IPS-18c (cell line): ENCODE data around the gene KIF3A.
"Not testable (repeated sequence)": the region's sequence is repeated elsewhere in the genome, so short reads cannot be mapped to it uniquely, and the experiment has no call there.

ENCODE experiments used
- H3K4me3 ChIP-seq: 2 replicates; pipeline ENCODE4 v1.7.0; 2013; ENCODE audit warnings: low read depth, mild to moderate bottlenecking, low read length, moderate library complexity; ENCODE audit not compliant: insufficient read depth
- H3K9me3 ChIP-seq: one replicate; pipeline ENCODE4 v1.6.1; 2013; ENCODE audit warnings: mild to moderate bottlenecking, low read length, moderate library complexity; ENCODE audit not compliant: control insufficient read depth, insufficient read depth

KIF3A gene

DNA sequence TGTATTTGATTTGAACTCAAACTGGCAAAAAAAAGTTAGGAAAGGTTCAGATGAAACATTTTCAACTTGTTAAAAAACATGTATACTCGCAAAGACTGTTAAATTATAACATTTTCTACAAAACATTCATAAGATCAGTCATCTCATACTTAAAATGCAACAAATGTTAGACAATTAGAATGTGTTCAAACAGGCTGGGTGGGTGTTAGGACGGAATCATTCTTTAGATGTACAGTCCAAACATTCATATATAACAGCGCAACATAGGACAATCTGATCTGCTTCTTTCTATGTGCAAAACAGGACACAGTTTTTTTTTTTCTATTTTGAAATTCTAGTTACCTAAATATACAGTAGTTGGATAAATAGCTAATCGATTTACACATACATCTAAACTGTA is 41.4 kb downstream of the KIF3A start:
- Histone ChIP-seq H3K9me3 (no peaks in the 10 kb centered on the region), H3K4me3 (no peak overlapping the region)

DNA sequence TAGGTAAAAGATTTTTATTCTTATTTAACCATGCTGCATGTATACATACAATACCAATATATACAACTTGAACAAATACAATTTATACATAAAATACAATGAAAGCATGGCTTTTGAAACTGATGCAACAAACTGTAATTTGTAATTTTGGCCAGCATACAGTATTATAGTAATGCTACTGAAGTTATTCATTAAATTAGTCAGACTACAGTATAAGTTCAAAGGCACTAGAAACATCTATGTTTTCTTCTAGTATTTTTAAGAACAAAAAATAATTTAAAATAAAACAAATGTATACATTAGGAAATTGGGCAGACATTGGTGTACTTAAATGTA is 44.7 kb downstream of the KIF3A start:
- Histone ChIP-seq H3K4me3 (no peak overlapping the region), H3K9me3 (no peaks in the 10 kb centered on the region)

DNA sequence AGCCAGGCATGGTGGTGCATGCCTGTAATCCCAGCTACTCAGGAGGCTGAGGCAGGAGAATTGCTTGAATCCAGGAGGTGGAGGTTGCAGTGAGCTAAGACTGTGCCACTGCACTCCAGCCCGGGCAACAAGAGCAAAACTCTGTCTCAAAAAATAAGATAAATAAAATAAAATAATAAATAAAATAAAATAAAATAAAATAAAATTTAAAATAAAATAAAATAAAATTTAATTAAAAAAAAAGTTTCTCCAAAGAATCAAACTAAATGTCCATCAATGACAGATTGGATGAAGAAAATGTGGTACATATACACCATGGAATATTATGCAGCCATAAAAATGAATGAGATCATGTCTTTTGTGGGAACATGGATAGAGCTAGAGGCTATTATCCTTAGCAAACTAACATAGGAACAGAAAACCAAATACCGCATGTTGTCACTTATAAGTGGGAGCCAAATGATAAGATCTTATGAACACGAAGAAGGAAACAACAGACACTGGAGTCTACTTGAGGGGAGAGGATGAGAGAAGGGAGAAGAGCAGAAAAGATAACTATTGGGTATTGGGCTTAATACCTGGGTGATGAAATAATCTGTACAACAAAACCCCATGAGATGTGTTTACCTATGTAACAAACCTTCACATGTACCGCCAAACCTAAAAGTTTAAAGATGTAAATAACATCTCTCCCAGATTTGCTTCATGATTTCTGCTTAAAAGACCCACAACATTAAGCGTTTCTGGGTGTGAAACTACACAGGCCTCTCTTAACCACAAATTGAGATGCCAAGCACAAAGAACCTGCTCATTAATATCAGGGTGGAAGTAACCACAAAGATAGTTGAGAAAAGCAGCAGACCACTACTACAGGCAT is 45.4 kb downstream of the KIF3A start:
- H3K9me3 ChIP-seq: not testable (repeated sequence)

DNA sequence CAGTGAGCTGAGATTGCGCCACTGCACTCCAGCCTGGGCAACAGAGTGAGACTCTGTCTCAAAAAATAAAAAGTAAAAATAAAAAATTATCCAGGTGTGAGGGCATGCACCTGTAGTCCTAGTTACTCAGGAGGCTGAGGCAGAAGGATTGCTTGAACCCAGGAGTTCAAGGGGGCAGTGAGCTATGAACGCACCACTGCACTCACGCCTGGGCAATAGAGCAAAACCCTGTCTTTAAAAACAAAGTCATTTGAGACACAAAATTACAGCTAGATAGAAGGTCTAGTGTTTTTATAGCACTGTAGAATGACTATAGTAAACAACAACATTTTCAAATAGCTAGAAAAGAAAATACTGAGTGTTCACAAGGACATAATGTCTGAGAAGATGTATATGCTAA is 47.2 kb downstream of the KIF3A start:
- Histone ChIP-seq H3K4me3 (no peak overlapping the region), H3K9me3 (no peaks in the 10 kb centered on the region)

More for the DNA sequence above, 45.4 kb downstream of the KIF3A start:
- H3K4me3 ChIP-seq: not testable (repeated sequence)

DNA sequence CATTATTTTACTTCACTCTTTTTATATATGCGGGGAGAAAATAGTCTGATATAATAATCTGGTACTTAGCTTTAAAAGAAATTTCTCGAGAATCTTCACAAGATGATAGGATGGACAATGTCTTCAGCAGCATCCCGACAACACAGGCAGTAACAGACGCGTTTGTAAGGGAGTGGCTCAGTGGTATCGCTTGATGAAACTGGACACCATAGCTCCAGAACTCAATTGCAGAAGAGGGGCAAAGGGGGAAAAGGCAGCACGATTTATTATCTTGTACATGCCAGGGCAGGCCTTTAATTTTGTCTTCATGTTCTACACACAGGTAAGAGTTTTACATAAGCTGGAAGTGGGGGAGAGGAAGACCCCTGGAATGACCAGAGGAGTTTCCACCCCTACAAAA is 47.8 kb downstream of the KIF3A start:
- no peaks in the 10 kb centered on the region for H3K9me3 ChIP-seq
- no peak overlapping the region for H3K4me3 ChIP-seq

DNA sequence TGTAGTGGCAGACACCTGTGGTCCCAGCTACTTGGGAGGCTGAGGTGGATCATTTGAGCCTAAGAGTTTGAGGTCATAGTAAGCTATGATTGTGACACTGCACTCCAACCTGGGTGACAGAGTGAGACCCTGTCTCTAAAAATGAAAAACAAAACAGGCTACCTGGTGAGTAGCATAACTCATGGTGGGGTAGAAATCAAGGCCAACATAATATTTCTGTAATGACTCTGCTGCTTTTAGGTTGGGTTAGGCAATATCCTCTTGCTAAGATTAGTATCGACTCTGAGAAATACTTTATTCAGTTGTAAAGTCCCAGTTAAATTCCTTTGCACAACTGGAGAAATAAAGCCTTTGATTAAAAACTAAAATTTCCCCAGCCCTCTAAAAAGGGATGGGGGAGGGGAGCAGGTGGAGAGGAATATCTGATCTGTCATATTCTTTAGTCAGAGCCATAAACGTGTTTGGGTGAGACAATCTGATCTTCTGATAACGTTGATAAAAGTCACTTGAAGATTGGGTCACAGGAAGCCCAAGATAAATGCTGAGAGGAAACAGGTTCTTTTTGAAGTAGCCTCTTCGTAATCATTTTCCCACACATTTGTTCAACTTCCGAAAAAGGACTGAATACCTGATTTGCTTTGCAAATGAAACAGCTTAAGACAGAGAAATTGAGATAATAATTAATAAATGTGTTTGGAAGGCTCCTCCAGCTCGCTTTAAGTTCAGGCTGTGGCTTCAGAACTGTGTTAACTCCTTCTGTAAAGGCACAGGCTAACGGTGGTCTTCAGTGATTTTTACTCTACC is 48.6 kb downstream of the KIF3A start:
- H3K9me3 ChIP-seq: no peaks in the 10 kb centered on the region
- no peak overlapping the region for H3K4me3 ChIP-seq

DNA sequence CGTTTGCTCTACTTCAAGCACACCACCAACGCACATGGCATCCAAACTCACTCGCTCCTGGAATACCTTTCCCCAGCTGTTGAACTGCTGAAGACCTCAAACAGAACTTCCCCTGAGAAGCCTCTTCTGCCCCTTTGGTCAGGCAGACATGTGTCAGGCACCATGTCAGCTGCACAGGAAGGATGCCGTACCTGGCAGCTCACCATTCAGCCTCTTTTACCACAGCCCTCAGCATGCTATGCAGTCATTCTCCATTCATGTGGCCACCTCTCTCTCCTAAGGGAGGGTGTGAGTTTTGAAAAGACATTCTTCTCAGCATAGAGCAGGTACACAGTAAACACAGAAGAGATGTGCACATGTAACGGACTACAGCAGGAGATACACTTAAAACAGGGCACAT is 49.4 kb downstream of the KIF3A start:
- H3K4me3 ChIP-seq: no peak overlapping the region
- H3K9me3 ChIP-seq: no peaks in the 10 kb centered on the region

DNA sequence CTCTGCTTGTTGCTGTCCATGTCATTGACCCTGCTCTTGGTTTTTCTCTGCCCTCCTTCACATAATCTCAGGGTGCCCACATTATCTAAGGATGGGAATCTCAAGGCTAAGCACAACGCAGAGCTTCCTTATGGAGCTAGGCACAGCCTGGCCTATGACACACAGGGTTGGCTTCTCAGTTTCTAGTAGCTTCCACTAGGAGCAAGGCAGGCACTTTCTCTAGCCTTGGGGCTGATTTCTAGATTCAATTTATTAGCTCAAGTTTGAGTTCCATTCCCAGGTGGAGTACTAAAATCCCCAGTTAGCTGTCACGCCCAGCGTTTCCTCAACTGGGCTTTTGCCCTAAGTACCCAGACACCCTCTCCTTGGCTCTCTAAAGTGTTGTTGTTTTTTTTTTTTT is 51.2 kb downstream of the KIF3A start:
- Histone ChIP-seq H3K9me3 (no peaks in the 10 kb centered on the region), H3K4me3 (no peak overlapping the region)

DNA sequence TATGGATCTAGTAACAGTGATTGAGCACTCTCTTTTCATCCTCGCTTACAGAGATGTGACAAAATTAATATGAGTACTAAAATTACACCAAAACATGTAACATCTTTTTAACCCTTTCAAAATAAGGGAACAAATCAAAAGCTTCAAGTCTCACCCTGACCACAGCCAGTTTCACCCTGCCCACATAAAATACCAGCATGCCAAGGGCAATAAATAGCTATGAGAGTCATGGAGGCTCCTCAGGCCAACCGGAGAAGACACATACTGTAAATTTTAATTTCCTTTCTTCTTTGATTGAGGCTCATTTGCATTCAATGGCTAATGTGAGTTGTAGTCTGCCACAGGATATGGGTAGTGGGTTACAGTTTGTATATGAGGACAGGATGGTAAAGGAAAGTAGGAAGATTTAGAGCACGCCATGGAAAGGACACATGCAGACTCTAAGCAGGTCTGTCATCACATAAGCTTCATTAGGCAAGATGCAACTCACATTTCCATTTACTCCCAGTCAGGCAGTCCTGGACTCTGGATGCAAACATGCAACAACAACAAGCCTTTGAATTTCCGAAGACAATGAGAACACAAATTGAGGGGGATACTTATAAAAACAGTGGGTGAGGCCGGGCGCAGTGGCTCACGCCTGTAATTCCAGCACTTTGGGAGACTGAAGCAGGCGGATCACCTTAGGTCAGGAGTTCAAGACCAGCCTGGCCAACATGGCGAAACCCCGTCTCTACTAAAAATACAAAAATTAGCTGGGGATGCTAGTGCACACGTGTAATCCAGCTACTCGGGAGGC is 52.2 kb downstream of the KIF3A start:
- no peak overlapping the region for H3K4me3 ChIP-seq
- H3K9me3 ChIP-seq: no peaks in the 10 kb centered on the region

DNA sequence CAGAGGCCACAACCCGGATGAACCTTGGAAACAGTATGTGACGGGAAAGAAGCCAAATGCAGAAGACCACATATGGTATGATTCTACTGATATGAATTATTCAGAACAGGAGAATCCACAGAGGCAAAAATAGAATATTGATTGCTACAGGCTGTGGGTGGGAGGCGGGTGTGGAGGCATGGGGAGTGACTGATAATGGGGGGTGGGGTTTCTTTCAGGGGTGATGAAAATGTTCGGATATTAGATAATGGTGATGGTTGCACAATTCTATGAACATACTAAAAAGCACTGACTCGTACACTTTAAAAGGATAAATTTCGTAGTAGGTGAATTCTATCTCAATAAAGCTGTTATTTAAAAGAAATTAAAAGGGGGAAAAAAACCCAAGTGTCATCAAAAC is 52.9 kb downstream of the KIF3A start:
- Histone ChIP-seq H3K4me3 (no peak overlapping the region), H3K9me3 (no peaks in the 10 kb centered on the region)

DNA sequence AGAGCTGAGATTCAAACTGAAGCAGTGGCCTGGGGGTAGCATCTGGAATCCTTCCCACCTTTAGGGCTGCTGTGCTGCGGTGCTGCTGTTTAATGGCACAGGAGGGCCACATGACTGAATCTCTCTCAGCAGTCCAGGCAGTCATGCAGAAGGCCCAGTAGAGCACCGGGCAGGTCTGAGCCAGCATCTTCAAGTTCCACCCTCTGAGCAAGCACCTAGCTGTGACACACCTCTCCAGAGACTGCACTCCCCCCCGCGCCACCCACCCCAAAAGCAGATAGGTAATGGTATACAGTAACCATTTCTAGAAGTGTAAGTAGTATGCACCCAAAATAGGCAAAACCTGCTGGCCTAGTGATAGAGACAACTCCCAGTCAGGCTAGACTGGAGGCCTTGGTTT is 55.4 kb downstream of the KIF3A start:
- Histone ChIP-seq H3K4me3 (no peak overlapping the region), H3K9me3 (no peaks in the 10 kb centered on the region)

DNA sequence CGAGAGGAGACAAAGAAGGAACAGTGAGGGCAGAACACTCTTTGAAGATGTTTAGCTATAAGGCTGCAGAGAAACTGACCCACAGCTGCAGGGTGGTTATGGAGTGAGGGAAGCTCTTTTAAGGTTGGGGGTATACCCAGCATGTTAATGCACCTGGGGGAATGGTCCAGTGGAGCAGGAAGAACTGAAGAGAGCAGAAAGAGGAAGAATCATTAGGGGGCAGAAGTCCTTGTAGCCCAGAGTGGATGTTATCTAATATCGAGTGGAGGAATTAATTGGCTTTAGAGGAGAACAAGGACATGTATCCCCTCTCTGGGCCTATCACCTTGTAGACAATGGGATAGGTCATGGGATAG is 55.9 kb downstream of the KIF3A start:
- no peaks in the 10 kb centered on the region for H3K9me3 ChIP-seq
- H3K4me3 ChIP-seq: no peak overlapping the region

DNA sequence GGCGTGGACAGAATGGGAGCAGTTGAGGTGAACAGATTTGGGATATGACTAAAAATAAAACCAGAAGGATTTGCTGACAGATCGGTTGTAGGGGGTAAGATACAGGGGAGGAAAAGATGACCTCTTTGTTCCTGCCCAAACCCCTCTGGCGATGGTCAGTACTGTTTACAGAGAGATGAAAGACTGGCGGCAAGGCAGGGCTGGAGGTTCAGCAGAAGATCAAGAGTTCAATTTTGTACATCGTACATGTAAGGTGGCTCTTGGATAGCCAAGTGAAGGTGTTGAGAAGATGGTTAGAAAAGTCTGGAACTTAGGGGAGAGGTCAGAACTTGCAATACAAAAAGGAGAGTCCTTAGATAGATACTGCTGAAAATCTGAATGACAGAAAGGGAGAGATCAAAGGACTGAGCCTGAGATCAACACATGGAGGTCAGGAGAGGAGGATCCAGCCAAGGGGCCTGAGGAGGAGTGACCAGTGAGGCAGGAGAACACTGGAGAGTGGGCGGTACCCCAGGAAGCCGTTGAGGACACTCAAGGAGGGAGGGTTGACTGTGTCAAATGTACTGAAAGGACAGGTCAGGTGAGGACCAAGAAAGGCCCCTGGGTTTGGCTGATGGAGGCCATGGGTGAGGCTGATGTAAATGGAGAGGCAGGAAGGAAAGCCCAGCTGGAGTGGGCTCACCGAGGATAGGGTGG is 56.4 kb downstream of the KIF3A start:
- Histone ChIP-seq H3K4me3 (no peak overlapping the region), H3K9me3 (no peaks in the 10 kb centered on the region)

DNA sequence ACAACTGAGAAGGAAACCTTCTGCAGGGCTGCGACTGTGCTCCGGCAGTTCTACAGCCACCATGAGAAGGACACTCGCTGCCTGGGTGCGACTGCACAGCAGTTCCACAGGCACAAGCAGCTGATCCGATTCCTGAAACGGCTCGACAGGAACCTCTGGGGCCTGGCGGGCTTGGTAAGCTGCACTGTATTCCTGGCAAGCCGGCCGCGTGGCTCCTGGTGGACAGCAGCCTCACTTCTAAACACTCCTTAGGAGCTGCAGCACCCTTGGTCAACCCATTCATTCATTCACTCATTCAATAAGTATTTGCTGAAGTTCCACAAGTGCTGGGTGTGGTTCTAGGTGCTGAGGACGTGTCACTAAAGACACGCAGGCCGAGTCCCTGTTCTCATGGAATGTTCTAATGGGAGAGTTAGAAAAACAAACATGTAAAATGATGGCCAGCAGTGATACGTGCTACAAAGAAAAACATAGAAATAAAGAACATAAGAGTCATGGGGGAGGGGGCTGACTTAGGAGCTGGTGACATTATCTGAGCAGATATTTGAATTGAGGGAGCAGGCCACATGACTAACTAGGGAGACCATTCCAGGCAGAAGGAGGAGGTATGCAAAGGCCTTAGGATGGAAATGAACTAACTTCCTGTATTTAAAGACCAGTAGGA is 57.5 kb downstream of the KIF3A start:
- Histone ChIP-seq H3K9me3 (no peaks in the 10 kb centered on the region), H3K4me3 (no peak overlapping the region)

DNA sequence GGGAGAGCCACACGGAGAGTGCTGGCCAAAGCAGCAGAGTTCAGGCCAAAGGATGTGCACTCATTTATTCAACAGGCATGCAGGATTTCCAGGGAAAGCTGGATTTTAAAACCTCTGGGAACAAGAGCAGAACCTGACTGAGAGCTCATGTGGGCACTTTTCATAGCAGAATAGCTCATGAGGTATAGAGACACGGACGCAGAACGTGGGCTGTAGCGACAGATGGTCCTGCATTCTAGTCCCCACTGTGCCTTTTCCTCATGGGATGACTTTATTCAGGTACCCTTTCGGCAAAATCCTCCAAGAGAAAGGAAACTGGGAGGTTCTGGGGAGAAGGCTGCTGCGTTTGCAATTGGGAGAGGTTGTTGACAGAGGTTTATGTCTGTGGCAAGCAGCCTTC is 58.2 kb downstream of the KIF3A start:
- no peak overlapping the region for H3K4me3 ChIP-seq

DNA sequence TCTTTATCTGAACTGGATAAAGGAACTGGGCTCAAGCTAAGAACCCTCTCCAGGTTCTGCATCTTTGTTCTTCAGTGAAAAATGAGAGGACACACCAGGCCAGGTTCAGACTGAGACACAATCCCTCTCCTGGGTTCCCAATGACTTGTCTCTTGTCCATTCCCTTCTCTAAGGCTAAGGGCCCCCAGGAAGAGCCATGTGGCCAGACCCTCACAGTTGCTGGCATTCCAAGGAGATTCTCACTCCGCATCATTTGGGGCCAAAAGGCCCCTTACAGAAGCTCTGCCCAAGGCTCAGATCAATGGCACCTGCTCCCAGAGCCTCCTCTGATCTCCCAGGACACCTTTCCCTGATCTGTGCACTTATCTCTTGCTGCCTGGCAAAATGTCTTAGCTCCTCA is 58.6 kb downstream of the KIF3A start:
- Histone ChIP-seq H3K9me3 (no peaks in the 10 kb centered on the region), H3K4me3 (no peak overlapping the region)

More for the DNA sequence above, 58.2 kb downstream of the KIF3A start:
- no peaks in the 10 kb centered on the region for H3K9me3 ChIP-seq
